DMS53 (cell line): ENCODE measurements around the gene CMSS1.

ENCODE experiments used
- DNase-seq: peaks from one replicate; lab custom pipeline; 2025; lab: John Stamatoyannopoulos, UW

The CMSS1 gene

GRCh38 chr3:100059472-100059871, 241.8 kb downstream of the CMSS1 start:
- DNase-seq, result no peak

DNA sequence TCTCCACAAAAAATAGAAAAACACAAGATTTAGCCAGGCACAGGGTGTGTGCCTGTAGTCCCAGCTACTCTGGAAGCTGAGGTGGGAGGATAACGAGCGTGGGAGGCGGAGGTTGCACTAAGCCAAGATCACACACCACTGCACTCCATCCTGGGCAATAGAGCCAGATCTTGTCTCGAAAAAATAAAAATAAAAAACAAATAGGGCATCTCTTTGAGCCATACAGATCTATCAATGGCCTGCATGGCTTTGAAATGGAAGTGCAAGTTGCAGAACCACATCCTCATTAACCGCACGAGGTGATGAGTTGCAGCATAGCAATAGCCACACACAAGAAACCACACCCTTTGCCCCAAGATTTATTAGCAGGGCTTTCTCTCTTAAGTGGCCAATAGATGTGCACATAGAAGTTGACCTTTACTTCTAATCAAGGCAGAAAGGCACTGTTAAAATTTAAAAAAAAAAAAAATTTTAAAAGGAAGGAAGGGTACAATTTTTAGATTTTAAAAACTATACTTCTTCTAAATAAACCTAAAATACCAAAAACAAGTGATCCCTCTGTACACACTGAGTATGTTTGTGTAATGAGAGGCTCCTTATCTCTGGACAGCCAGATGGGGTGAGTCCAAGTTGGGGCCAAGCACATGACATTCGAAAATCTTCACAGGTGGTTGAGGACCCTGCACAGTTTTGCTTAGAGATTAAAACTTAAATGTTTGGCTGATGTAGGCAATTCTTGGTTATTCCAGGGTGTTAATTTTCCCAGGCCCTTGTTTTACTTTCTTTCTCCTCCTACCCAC, 243.2 kb downstream of the CMSS1 start:
- no peak for DNase-seq

DNA sequence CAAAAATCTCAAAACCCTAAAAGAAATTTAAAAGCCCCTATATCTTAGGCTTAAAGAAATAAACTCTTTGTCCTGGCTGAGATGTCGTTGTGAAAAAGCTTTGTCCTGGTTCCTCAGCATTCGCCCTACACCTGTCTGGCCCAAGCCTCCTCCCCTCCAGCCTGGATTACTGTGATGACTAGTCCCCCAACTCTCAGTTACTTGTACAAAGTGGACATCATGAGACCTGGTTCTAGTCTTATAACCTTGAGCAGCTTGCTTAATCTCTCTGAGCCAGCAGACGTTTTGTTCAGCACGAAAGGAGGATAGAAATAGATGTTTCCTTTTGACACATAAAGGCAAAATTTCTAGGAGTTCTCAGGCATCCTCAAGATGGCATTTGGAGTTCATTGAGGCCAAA, 245.0 kb downstream of the CMSS1 start:
- DNase-seq, result no peak

- no peak for DNase-seq
These were observed 246.3 kb downstream of the CMSS1 start for GRCh38 chr3:100063929-100064461.

DNA sequence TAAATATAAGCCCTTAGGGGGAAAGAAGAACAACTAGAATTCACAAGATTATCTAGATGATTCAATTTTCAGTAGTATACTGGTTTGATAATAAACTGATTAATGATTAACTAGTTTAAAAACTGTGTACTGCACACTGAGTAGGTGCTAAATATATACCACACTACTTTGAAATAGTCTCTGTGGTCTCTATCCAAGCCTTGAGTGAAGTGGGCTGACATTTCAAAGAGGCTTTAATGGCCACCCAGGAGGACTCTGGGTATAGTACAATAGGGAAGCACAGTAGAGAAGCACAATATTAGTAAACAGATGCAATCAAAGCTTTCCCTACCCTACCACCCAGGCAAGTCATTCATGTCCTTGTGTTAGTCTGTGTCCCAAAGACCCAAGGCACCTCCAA, 249.9 kb downstream of the CMSS1 start:
- DNase-seq, result peak; percentile 19

DNA sequence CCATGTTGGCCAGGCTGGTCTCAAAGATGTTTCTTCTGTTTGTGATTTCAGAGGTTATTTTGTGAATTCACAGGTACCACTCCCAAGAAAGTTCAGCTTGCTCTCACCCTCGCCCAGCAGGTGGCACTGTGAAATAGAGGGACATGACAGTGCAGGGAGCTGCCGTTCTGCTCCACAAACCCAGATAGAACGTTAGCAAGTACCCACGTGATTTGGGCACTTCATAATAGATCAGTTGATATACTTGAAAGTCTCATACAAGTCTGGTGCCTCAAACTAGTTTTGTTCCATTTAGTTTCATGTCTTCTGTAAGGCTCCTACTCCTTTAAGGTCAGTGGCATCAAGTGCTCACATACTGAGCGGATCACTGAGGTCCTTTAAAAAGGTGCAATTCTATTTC, 251.2 kb downstream of the CMSS1 start:
- DNase-seq, result peak; percentile 80

- no peak for DNase-seq
These were observed 251.8 kb downstream of the CMSS1 start for GRCh38 chr3:100069472-100069871.

DNA sequence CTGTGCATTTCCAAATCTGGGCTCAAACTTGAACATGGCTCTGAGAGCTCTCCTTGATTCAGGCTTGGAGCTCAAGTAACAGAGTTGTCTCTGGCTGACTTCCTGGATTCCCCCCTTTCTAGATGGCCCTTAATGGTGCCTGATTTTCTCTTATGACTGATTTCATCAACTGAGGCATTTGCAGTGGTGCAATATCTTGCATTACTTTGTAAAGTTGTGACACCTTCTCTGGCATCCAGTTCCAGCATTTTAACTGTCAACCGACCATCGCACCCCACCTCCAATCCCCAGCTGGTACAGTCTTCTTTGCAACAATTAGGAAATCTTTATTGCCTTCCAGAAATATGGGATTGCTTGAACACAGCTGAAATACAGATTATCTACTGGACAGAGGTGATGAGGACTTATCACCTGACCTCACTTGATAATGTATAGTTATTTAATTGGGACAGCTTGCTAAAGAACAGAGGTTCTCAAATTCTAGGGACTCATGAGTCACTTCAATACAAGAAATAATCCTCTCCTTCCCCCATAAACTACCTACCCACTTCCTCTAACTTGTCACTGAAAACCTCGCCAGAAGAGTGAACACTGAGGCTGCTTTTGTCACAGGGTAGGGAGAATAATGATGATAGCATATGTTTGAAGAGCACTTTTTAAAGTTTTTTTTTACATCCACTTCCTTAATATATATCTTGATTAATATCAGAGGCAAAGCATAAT, 254.8 kb downstream of the CMSS1 start:
- no peak for DNase-seq

GRCh38 chr3:100073049-100073713, 255.5 kb downstream of the CMSS1 start:
- no peak for DNase-seq

DNA sequence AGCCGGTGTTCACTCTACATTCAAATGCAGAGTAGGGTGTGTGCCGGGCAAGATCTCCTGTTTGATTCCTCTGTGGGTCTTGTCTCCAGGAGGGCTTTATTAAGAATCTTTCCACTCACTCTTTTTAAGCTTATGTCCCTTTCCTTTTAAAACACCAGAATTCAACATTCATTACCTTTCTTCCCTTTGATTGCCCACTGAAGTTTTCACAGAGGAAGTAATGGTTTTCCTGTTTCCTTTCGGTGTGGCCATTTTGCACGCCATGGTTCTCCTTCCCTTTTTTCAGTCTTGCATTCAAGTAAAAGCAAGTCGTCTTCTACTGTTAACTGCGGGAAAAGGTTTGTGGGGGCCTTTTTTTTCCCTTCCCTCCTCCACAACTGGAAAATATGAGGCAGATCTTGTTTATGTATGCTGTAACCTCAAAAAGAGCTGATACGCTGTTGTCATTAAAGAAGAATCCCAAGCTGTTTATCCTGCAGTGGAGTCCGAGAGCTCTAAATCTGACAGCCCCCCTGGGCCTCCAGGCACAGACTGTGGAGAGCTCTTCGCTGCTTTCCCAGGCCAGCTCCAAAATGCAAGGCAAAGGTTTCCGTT, 256.1 kb downstream of the CMSS1 start:
- no peak for DNase-seq

GRCh38 chr3:100075196-100075595, 257.5 kb downstream of the CMSS1 start:
- no peak for DNase-seq

DNA sequence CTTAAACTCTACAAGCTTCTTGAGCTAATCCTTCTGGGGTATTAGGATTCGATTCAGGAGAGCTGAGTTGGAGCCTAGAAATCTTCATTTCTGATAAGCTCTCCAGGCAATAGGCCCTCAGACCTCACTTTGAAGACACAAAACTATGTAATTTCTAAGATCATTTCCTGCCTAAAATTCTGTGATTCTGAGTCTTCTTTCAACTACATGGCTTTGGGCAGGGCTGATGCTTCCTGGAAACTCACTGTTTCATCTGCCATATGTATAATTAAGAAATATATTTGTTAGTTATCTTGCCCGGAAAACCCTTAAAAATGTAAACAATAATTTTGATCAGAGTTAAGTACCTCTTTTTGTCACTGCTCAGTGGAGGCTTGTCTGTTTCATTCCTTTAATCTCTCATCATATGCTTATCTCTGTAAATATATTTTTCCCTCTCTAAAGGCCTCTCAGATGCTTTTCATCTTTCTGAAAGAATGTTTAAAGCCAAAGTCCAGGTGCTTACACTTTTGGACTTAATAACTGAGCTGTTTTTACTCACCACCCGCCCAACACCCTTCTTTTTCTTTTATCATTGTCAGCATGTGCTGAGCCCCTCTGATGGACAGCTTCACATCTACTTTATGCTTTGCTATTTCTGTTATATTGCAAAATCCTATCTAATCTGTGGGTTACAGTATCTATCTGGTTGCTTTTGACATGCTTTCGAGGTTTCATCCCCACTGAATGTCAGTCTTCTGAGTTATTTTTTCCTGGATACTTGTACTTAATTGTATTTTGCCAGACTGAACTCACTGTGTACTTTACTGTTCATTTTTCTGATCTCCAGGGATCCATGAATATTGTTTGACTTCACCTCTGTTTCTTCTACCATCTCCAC, 258.4 kb downstream of the CMSS1 start:
- no peak for DNase-seq

GRCh38 chr3:100076731-100077529, 259.3 kb downstream of the CMSS1 start:
- no peak for DNase-seq

DNA sequence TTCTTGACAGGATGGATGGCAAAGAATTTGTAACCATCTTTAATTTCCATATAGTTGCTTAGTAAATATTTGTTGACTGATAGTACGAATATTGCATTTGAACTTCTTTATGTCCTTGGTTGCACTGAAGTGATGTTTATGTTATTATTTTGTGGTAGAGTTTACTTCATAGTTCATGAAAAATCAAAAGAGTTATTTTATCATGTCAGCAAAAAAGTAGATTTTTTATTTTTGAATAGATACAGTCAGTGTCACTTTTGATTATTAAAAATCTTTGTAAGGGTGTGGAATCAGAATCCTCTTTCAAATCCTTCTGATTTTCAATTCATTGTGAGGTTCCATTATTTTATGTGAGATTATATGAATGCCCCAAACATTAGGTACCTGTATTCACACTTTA, 261.7 kb downstream of the CMSS1 start:
- no peak for DNase-seq

- no peak for DNase-seq
These were observed 262.9 kb downstream of the CMSS1 start for GRCh38 chr3:100080573-100080972.

- no peak for DNase-seq
These were observed 263.6 kb downstream of the CMSS1 start for GRCh38 chr3:100081311-100081710.

- no peak for DNase-seq
These were observed 264.5 kb downstream of the CMSS1 start for GRCh38 chr3:100081986-100082692.

GRCh38 chr3:100082714-100083113, 265.1 kb downstream of the CMSS1 start:
- no peak for DNase-seq

DNA sequence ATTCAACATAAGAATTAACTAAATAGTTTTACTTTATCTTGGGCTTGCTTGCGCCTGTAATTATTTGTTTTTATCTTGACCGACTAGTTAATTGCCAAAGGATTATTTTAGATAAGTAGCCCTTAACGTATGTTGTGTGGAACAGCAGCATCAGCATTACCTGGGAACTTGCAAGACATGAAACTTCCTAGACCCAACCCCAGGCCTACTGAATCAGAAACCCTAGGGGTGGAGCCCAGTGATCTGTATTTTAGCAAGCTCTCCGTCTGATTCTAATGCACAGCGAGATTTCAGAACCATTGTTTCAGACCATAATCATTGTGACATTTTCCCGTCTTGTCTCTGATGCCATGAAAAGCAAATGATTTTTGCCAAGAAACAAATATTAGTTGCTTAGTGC, 265.5 kb downstream of the CMSS1 start:
- no peak for DNase-seq
